ENCODE data around the gene NARF.
"Not testable (repeated sequence)": the region's sequence is repeated elsewhere in the genome, so short reads cannot be mapped to it uniquely, and the experiment has no call there.

The NARF gene

GRCh38 chr17:82447876-82448275 is 10.7 kb upstream of the NARF start:
- no peak for DNase-seq (ENCODE audit: low read depth)

DNA sequence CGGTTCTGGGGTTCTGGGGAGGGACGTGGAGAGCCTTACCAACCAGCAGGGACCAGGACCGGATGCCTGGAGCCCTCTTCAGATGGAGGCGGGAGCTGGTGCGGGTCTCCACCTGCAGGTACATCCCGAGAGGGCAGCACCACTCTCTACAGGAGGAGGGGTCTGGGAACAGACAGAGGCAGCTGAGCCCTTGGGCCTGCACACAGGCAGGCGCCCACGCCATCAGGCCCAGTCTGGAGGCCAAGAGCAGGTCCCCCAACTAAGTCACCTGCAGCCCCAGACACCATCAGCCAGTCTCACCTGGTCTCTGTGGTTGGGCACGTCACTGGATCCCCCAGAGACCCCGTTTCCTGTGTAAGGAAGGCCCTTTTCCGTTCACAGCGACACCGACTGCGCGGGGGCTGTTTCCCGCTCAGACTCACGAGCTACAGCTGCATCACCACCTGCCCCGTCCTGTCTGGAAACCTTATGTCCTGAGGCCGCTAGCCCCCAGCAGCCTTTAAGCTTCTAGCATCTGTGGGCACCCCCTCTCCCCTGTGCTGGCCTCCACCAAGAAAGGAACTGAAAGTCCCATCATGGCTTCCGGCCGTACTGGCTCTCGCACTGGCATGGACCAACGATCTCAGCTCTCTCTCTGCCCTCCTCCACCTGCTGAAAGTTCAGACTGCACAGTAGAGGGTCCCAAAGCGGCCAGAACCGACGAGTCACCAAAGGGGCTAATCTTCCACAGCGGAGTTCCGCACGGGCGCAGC is 9.2 kb upstream of the NARF start:
- DNase-seq (ENCODE audit: low read depth), result peak; percentile 55

DNA sequence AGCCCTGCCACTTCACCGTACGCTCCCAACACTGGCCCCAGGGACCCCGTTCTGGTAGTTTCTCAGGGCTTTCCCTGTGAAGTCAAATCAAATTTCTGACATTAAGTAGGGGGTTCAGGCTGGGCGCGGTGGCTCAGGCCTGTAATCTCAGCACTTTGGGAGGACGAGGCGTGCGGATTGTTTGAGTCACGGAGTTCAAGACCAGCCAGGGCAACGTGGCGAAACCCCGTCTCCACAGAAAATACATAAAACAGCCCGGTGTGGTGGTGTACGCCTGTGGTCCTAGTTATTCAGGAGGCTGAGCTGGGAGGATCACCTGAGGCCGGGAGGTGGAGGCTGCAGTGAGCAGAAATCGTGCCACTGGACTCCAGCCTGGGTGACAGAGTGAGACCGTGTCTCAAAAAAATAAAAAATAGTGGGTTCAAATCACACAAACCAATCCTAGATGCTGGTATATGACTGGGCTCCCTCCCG is 8.6 kb upstream of the NARF start:
- peak; percentile 25 for DNase-seq (ENCODE audit: low read depth)

DNA sequence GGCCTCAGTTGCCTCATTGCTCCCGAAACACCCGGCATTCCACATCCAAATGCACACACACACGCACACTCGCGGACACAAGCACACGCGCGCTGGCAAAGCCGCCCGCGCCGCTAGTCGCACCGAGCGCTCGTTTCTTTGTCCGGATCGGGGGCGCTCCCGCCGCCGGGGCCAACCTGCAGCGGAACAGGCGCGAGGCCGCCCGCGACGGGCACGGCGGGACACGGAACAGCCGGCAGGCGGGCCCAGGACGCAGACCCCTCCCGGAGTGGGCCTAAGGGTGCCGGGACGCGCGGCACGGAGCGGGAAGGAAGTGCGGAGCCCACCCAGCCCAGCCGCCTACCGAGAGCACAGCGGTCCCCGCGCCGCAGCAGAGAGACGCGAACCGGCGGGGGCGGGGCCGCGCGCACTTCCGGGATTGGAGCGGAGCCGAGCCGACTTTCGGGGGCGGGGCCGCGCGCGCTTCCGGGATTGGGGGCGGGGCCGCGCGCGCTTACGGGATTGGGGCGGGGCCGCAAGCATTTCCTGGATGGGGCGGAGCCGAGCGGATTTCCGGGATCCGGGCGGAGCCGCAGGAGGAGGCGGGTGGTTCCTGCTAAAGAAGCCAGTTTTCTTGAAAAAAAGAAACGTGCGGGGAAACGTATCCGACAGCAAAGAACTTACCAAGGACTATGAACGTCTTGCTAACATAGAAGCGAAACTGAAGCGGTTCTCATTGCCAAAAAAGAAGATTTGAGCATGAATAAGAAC is 8.0 kb upstream of the NARF start, which contains the start of gene CYBC1:
Gene CYBC1, minus strand, starts transcription at position 396 of the 750 bp plus-strand sequence. CDS start 1,498 bp downstream, outside the sequence.
- peak; percentile 97 for DNase-seq (ENCODE audit: low read depth)

GRCh38 chr17:82452162-82452561 is 6.4 kb upstream of the NARF start:
- no peak for DNase-seq (ENCODE audit: low read depth)

DNA sequence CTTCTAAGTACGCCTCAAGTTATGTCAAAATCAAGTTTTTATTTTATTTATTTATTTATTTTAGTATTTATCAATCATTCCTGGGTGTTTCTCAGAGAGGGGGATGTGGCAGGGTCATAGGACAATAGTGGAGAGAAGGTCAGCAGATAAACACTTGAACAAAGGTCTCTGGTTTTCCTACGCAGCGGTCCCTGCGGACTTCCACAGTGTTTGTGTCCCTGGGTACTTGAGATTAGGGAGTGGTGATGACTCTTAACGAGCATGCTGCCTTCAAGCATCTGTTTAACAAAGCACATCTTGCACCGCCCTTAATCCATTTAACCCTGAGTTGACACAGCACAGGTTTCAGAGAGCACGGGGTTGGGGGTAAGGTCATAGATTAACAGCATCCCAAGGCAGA is 5.4 kb upstream of the NARF start:
- not testable (repeated sequence) for DNase-seq (ENCODE audit: low read depth)

DNA sequence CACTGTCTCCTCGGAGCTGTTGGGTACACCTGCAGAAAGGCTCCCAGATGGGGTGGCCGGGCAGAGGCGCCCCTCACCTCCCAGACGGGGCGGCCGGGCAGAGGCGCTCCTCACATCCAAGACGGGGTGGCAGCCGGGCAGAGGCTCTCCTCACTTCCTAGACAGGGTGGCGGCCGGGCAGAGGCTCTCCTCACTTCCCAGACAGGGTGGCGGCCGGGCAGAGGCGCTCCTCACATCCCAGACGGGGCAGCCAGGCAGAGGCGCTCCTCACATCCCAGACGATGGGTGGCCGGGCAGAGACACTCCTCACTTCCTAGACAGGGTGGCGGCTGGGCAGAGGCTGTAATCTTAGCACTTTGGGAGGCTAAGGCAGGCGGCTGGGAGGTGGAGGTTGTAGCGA is 4.8 kb upstream of the NARF start:
- DNase-seq (ENCODE audit: low read depth), result not testable (repeated sequence)

DNA sequence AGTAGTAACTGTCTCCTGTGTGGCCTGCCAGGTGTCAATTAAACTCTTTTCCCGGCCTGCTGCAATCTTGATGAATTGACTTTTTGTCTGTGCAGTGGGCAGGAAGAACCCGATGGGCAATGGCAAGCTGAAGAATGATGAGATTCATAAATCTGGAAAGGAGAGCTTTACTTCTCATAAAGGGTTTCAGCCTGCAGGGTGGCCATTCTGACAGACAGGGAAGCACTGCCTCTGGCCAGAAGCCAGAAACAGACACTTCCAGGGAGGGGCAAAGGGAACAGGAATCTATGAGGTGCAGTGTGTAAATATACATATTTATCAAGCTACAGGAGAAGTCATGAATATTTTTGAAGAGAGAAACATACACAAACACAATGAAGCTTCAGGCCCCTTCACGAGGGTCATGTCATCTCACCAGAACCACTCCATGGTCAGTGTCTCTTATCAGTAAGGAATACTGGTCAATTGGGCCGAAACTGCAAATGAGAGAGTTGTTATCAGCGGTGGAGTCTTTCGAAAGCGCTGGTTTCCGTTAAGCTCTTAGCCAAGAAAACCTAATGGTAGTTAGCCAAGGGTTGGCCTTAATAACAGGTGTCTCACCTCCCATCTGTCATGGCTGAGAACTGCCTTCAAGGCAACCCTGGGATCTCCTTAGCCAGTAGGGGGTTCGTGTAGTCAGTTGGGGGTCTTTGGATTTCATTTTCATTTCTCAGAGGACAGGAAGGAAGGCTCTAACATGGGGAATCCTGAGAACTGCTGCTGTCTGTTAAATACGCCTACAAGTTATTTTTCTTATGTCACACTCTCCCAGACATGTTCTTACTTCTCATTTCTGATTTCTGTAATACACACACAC is 1.2 kb upstream of the NARF start:
- DNase-seq (ENCODE audit: low read depth), result no peak

- no peak for DNase-seq (ENCODE audit: low read depth)
These were observed 687 bp upstream of the NARF start for GRCh38 chr17:82457929-82458178.

DNA sequence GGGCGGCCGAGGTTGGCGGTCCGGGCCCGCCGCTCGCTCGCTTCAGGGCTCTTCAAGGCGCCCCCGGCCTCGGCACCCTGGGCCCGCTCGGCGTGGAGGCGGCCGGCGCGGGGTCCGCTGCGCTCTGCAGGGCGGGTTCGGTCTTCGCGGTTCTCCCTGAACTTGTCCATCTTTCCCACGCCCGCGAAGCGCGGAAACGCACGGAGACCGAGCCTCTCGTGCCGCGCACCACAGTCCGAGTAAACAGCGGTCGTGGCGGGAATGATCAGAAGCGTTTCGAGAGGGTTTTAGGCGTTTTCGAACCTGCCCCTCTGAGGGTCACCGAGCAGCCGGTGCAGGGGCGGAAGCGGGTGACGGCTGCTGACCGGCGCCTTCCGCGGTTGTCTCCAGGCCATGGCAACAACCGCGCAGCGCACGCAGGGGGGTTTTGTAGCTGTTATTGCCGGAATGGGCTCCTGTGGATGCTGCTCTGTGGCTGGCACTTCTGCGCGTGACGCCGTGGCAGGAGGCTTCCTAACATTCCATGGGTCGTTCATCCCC is 414 bp downstream of the NARF start:
- DNase-seq (ENCODE audit: low read depth), result no peak

DNA sequence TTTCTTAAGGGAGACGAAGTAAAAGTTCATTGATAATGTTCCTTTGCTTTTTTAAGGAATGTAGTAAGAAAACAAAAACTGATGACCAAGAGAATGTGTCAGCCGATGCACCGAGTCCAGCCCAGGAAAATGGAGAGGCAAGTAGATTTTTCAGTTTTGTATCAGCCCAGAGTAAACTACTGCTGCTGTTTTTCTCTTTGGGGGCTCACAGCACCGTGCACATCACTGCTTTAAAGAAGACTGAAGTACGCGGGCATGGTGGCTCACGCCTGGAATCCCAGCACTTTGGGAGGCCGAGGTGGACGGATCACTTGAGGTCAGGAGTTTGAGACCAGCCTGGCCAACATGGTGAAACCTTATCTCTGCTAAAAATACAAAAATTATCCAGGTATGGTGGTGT is 1.4 kb downstream of the NARF start:
- not testable (repeated sequence) for DNase-seq (ENCODE audit: low read depth)

DNA sequence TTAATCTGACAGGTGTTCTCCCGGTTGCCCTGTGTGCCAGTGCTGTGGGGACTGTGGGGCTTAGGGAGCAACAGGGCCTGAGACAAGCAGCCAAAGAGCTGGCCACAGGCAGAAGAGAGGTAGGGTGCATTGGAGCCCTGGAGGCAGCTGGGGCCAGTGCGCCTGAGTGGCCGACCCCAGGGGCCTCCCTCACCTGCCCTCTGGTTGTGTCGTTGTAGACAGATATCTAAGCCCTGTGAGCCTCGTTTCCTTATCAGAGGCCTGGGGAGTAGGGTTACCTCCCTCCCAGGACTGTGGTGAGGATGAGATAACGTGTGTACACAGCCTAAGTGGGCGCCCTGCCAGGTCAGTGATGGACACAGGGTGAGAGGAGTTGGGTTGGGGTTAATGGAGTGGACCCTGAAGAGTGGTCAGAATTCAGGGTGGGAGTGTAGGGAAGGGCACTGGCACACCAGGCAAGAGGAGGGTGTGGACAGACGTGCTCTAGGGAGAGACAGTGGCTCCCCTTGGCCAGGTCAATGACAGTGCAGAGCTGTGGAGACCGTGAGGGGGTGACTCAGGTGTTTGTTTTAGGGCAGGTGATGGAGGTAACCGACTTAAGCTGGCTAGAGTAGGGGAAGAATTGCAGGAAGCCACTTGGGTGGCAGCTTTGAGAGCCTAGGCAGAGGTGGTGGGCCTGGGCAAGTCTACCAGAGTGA is 3.4 kb downstream of the NARF start:
- DNase-seq (ENCODE audit: low read depth), result no peak

GRCh38 chr17:82463391-82463790 is 4.8 kb downstream of the NARF start:
- no peak for DNase-seq (ENCODE audit: low read depth)

GRCh38 chr17:82463925-82464566 is 5.5 kb downstream of the NARF start:
- DNase-seq (ENCODE audit: low read depth), result no peak

- DNase-seq (ENCODE audit: low read depth), result no peak
These were observed 6.0 kb downstream of the NARF start for GRCh38 chr17:82464567-82464929.

- DNase-seq (ENCODE audit: low read depth), result no peak
These were observed 6.6 kb downstream of the NARF start for GRCh38 chr17:82465023-82465603.

GRCh38 chr17:82468692-82469091 is 10.2 kb downstream of the NARF start:
- DNase-seq (ENCODE audit: low read depth), result no peak

GRCh38 chr17:82470065-82470464 is 11.5 kb downstream of the NARF start:
- no peak for DNase-seq (ENCODE audit: low read depth)

GRCh38 chr17:82474223-82475010 is 15.9 kb downstream of the NARF start:
- no peak for DNase-seq (ENCODE audit: low read depth)

GRCh38 chr17:82475458-82475857 is 16.9 kb downstream of the NARF start:
- no peak for DNase-seq (ENCODE audit: low read depth)

Data from activated T-cell treated with anti-CD3 and anti-CD28 coated beads for 1 hour (primary cell).